H1 (cell line): ENCODE measurements around the gene MCF2L2. TPM values are rescaled to one million over a fixed set of nuclear protein-coding genes. Genes with fewer than 3 reads are reported as not detected.

Source experiments
- CTCF ChIA-PET: fragments of 300-600 bp; sonication (Branson Sonifier 250); formaldehyde crosslinking; loops from one replicate; lab custom pipeline; 2021; ENCODE audit not compliant: partially characterized antibody; lab: Charles Lee
- POLR2A ChIA-PET: fragments of 300-600 bp; sonication (Branson Sonifier 250); formaldehyde crosslinking; loops from one replicate; lab custom pipeline; 2021; ENCODE audit warnings: inconsistent platforms; ENCODE audit not compliant: partially characterized antibody; lab: Charles Lee
- DNase-seq, 2 experiments: peaks; one replicate each; pipeline versions ENCODE4 v3.0.0 to v3.0.0-alpha.2; 2010 to 2022; ENCODE audit warnings: low spot score in 2 of 2, low read depth in 1 of 2, mixed read lengths in 1 of 2
- FAIRE-seq: peaks from 2 replicates; lab custom pipeline; 2011; peaks lifted over from hg19 to GRCh38; lab: Jason Lieb, UNC
- H2AFZ ChIP-seq: 2 replicates; pipeline ENCODE4 v1.8.1; 2012; ENCODE audit warnings: low read length, inconsistent platforms
- H2AK5ac ChIP-seq: 2 replicates; pipeline ENCODE4 v1.6.1; 2013; ENCODE audit warnings: low read depth, low read length
- H2BK120ac ChIP-seq: replicated peaks from 2 replicates; pipeline ENCODE3; 2013; ENCODE audit warnings: low read depth, low read length, inconsistent platforms
- H2BK12ac ChIP-seq: 2 replicates; pipeline ENCODE4 v1.6.1; 2013; ENCODE audit warnings: low read depth, low read length
- H2BK15ac ChIP-seq: 2 replicates; pipeline ENCODE4 v1.6.1; 2013; ENCODE audit warnings: low read length
- H2BK20ac ChIP-seq: 2 replicates; pipeline ENCODE4 v1.6.1; 2013; ENCODE audit warnings: low read length
- H2BK5ac ChIP-seq: 2 replicates; pipeline ENCODE4 v1.6.1; 2013; ENCODE audit warnings: low read depth, low read length
- H3K14ac ChIP-seq: 2 replicates; pipeline ENCODE4 v1.6.1; 2013; ENCODE audit warnings: inconsistent platforms; ENCODE audit not compliant: insufficient read length
- H3K18ac ChIP-seq: 2 replicates; pipeline ENCODE4 v1.6.1; 2013; ENCODE audit warnings: low read length; ENCODE audit errors: extremely low read depth
- H3K23ac ChIP-seq: 2 replicates; pipeline ENCODE4 v1.6.1; 2013; ENCODE audit warnings: inconsistent platforms; ENCODE audit not compliant: insufficient read length
- H3K23me2 ChIP-seq: 2 replicates; pipeline ENCODE4 v1.6.1; 2013; ENCODE audit warnings: low read depth, low read length
- H3K27ac ChIP-seq: 2 replicates; pipeline ENCODE4 v1.6.1; 2011; ENCODE audit warnings: low read depth, low read length, inconsistent platforms
- H3K27me3 ChIP-seq, 4 experiments: replicated peaks in 1 of 4; 1 replicate in 1 of 4; 2 replicates in 3 of 4; pipeline versions ENCODE4 v1.6.1 to v1.8.1; 2011 to 2013; ENCODE audit warnings: low read length in 3 of 4, mild to moderate bottlenecking in 3 of 4, inconsistent platforms in 2 of 4, mixed read lengths in 2 of 4, moderate library complexity in 1 of 4; ENCODE audit not compliant: control insufficient read depth in 3 of 4, insufficient read depth in 3 of 4; ENCODE audit errors: extremely low read depth in 1 of 4
- H3K36me3 ChIP-seq, 4 experiments: 2 replicates each; pipeline versions ENCODE4 v1.6.1 to v1.8.1; 2011 to 2013; ENCODE audit warnings: mild to moderate bottlenecking in 4 of 4, low read length in 3 of 4, moderate library complexity in 2 of 4, control low read depth in 1 of 4, inconsistent platforms in 1 of 4; ENCODE audit not compliant: insufficient read depth in 4 of 4, control insufficient read depth in 2 of 4
- H3K4ac ChIP-seq: replicated peaks from 2 replicates; pipeline ENCODE3; 2013; ENCODE audit warnings: low read length, low read depth, mixed read lengths, inconsistent platforms; ENCODE audit not compliant: insufficient read length
- H3K4me1 ChIP-seq, 4 experiments: replicated peaks in 1 of 4; 1 replicate in 1 of 4; 2 replicates in 3 of 4; pipeline versions ENCODE4 v1.6.1 to v1.8.1; 2011 to 2013; ENCODE audit warnings: low read length in 3 of 4, inconsistent platforms in 2 of 4, mixed read lengths in 1 of 4; ENCODE audit not compliant: insufficient read depth in 4 of 4, control insufficient read depth in 3 of 4
- H3K4me2 ChIP-seq, 2 experiments: 2 replicates each; pipeline versions ENCODE4 v1.6.1 to v1.8.1; 2011 to 2013; ENCODE audit warnings: low read depth in 2 of 2, low read length in 2 of 2, control low read depth in 1 of 2, inconsistent platforms in 1 of 2, mild to moderate bottlenecking in 1 of 2; ENCODE audit not compliant: insufficient read depth in 1 of 2
- H3K4me3 ChIP-seq, 4 experiments: fragments of 200-600, 300-600 bp in 1 of 4; sonication (generic), shearing (Covaris generic), sonication (Bioruptor Twin) in 1 of 4; 2 replicates each; pipeline versions ENCODE4 v1.5.1 to v1.8.1; 2011 to 2016; ENCODE audit warnings: low read length in 4 of 4, low read depth in 3 of 4, control low read depth in 2 of 4, inconsistent platforms in 2 of 4, mild to moderate bottlenecking in 2 of 4, mixed read lengths in 1 of 4, moderate library complexity in 1 of 4; ENCODE audit not compliant: insufficient read depth in 2 of 4; ENCODE audit errors: extremely low read depth in 1 of 4
- H3K56ac ChIP-seq: replicated peaks from 2 replicates; pipeline ENCODE3; 2013; ENCODE audit warnings: low read depth, mild to moderate bottlenecking, mixed read lengths, low read length, inconsistent platforms; ENCODE audit not compliant: insufficient read length
- H3K79me1 ChIP-seq: 2 replicates; pipeline ENCODE4 v1.6.1; 2013; ENCODE audit warnings: low read depth, low read length, control low read depth
- H3K79me2 ChIP-seq, 2 experiments: 2 replicates each; pipeline versions ENCODE4 v1.6.1 to v1.8.1; 2012 to 2013; ENCODE audit warnings: low read length in 2 of 2, mild to moderate bottlenecking in 2 of 2, inconsistent platforms in 1 of 2; ENCODE audit not compliant: insufficient read depth in 2 of 2, control insufficient read depth in 1 of 2
- H3K9ac ChIP-seq, 4 experiments: replicated peaks in 1 of 4; 1 replicate in 1 of 4; 2 replicates in 3 of 4; pipeline versions ENCODE4 v1.6.1 to v1.8.1; 2011 to 2013; ENCODE audit warnings: low read depth in 3 of 4, low read length in 3 of 4, control low read depth in 2 of 4, mild to moderate bottlenecking in 2 of 4, moderate library complexity in 2 of 4, inconsistent platforms in 1 of 4; ENCODE audit errors: extremely low read depth in 1 of 4
- H3K9me3 ChIP-seq, 2 experiments: 2 replicates each; pipeline versions ENCODE4 v1.6.1 to v1.8.1; 2012 to 2013; ENCODE audit warnings: mild to moderate bottlenecking in 2 of 2, moderate library complexity in 2 of 2, control low read depth in 1 of 2, inconsistent platforms in 1 of 2, low read depth in 1 of 2, low read length in 1 of 2, mixed read lengths in 1 of 2; ENCODE audit not compliant: insufficient read depth in 2 of 2
- H4K20me1 ChIP-seq, 2 experiments: replicated peaks in 1 of 2; 2 replicates each; pipeline versions ENCODE3 to v1.8.1; 2011 to 2013; ENCODE audit warnings: inconsistent platforms in 2 of 2, low read length in 2 of 2, mild to moderate bottlenecking in 1 of 2; ENCODE audit not compliant: insufficient read depth in 2 of 2, control insufficient read depth in 1 of 2
- H4K5ac ChIP-seq: 2 replicates; pipeline ENCODE4 v1.6.1; 2013; ENCODE audit warnings: low read length, low read depth, mixed read lengths, inconsistent platforms; ENCODE audit not compliant: insufficient read length
- H4K8ac ChIP-seq: 2 replicates; pipeline ENCODE4 v1.8.0; 2013; ENCODE audit warnings: mild to moderate bottlenecking, moderate library complexity, low read length, inconsistent platforms; ENCODE audit not compliant: insufficient read depth; ENCODE audit errors: extremely low read depth
- H4K91ac ChIP-seq: replicated peaks from 2 replicates; pipeline ENCODE3; 2013; ENCODE audit warnings: low read length, mixed read lengths, inconsistent platforms; ENCODE audit not compliant: insufficient read length
- BRCA1 ChIP-seq: IDR thresholded peaks from 2 replicates; pipeline ENCODE4 v1.6.1; 2012; ENCODE audit warnings: low read depth, low read length, improper control_type of control experiment
- EGR1 ChIP-seq: IDR thresholded peaks from 2 replicates; pipeline ENCODE4 v1.6.1; 2011; ENCODE audit warnings: low read depth, low read length, borderline replicate concordance
- FOSL1 ChIP-seq: IDR thresholded peaks from 2 replicates; pipeline ENCODE4 v1.6.1; 2011; ENCODE audit warnings: mild to moderate bottlenecking, low read depth, low read length, moderate library complexity; ENCODE audit not compliant: insufficient read depth
- GTF2F1 ChIP-seq: IDR thresholded peaks from 2 replicates; pipeline ENCODE4 v1.6.1; 2012; ENCODE audit warnings: low read depth, low read length, improper control_type of control experiment, borderline replicate concordance
- HDAC6 ChIP-seq: IDR thresholded peaks from one replicate; pipeline ENCODE4 v1.7.1; 2012; ENCODE audit warnings: low read depth, mild to moderate bottlenecking, inconsistent platforms, low read length, moderate library complexity
- JUN ChIP-seq: IDR thresholded peaks from 2 replicates; pipeline ENCODE4 v1.6.1; 2011; ENCODE audit warnings: low read depth, mild to moderate bottlenecking, improper control_type of control experiment, low read length
- NRF1 ChIP-seq: IDR thresholded peaks from 2 replicates; pipeline ENCODE4 v1.6.1; 2011; ENCODE audit warnings: mild to moderate bottlenecking, low read depth, low read length, improper control_type of control experiment
- PHF8 ChIP-seq: fragments of 200-600 bp; sonication (generic); conservative IDR thresholded peaks from 2 replicates; pipeline ENCODE4 v1.7.1; 2012; ENCODE audit warnings: low read depth, mild to moderate bottlenecking, inconsistent platforms, low read length, moderate library complexity
- POLR2A ChIP-seq, 2 experiments: IDR thresholded peaks; 1 replicate in 1 of 2; 2 replicates in 1 of 2; pipeline ENCODE4 v1.6.1; 2011; ENCODE audit warnings: low read depth in 2 of 2, low read length in 2 of 2, mild to moderate bottlenecking in 2 of 2; ENCODE audit errors: control extremely low read depth in 1 of 2
- RBBP5 ChIP-seq: IDR thresholded peaks from 2 replicates; pipeline ENCODE4 v1.7.1; 2012; ENCODE audit warnings: low read depth, mild to moderate bottlenecking, inconsistent platforms, low read length, moderate library complexity, borderline replicate concordance
- TAF1 ChIP-seq: IDR thresholded peaks from 2 replicates; pipeline ENCODE4 v1.6.1; 2011; ENCODE audit warnings: mild to moderate bottlenecking, low read depth, low read length
- TAF7 ChIP-seq: optimal IDR thresholded peaks from 2 replicates; pipeline ENCODE3; 2011; ENCODE audit warnings: low read depth, mild to moderate bottlenecking, inconsistent platforms, low read length, moderate library complexity, borderline replicate concordance
- WGBS, 2 experiments: shearing (Covaris generic) in 1 of 2; methylation state at CpG; one replicate each; pipeline versions ENCODE4 v1.1.6 to v1.1.7; 2013 to 2015; ENCODE audit warnings: low lambda C conversion rate in 2 of 2, mixed read lengths in 2 of 2, inconsistent platforms in 1 of 2, low coverage in 1 of 2, missing lambda C conversion rate in 1 of 2; ENCODE audit not compliant: insufficient replicate concordance in 2 of 2, insufficient coverage in 1 of 2, insufficient read length in 1 of 2; ENCODE audit errors: extremely low coverage in 1 of 2, missing lambda C conversion rate in 1 of 2; 5-methylcytosine and 5-hydroxymethylcytosine counted together
- polyA plus RNA-seq, 7 experiments: library from polyadenylated mRNA; depleted of rRNA in 3 of 7; stranded (reverse) in 5 of 7; unstranded in 2 of 7; fragments of >200 nt in 5 of 7; fragments of 200-250 nt in 2 of 7; gene quantifications; 1 replicate in 5 of 7; 2 replicates in 1 of 7; 4 replicates in 1 of 7; pipeline versions ENCODE4 v1.2.1 to v1.2.3, GENCODE V29; 2011 to 2013; ENCODE audit warnings: missing spikeins in 2 of 7, mixed read lengths in 2 of 7
- total RNA-seq: library from RNA; stranded (reverse); fragmentation: NEBNext Ultra II Directional; extraction: Animal tissue kit (Norgen Biotek cat#: 25700); gene quantifications from 2 replicates; pipeline ENCODE4 v1.2.1, GENCODE V29; 2021
- TF ChIP-seq, protein P1 (sequence below), 3 experiments: IDR thresholded peaks; 1 replicate in 2 of 3; 2 replicates in 1 of 3; pipeline versions ENCODE4 v1.5.1 to v1.6.1; 2011; ENCODE audit warnings: low read length in 3 of 3, mild to moderate bottlenecking in 3 of 3, inconsistent platforms in 2 of 3, low read depth in 1 of 3, moderate library complexity in 1 of 3; ENCODE audit not compliant: insufficient read depth in 1 of 3; ENCODE audit errors: control extremely low read depth in 1 of 3

MCF2L2 gene
- total and polyA plus RNA-seq, 2 of the 8 experiments (the other 6 are each of a cell fraction or from before 2014, with no cell fraction given), result 4.1 to 13.7 TPM

- Histone ChIP-seq H3K4me1 (peaks cover 0 to 3% (median 3%) of the 10 kb centered on the region in 4 experiments; a peak in 3 of 7 replicates), H2BK5ac (no peak overlapping the region), H3K9ac (no peak overlapping the region), H4K8ac (no peak overlapping the region), H3K14ac (no peak overlapping the region), H3K4ac (no peak overlapping the region), H3K27me3 (no peaks in the 10 kb centered on the region), H2AK5ac (no peak overlapping the region), H2BK15ac (no peak overlapping the region), H3K18ac (no peak overlapping the region), H2BK20ac (no peak overlapping the region), H2AFZ (no peak overlapping the region), H2BK120ac (no peak overlapping the region), H3K23ac (no peak overlapping the region), H3K79me1 (peaks cover 2% of the 10 kb centered on the region; the same call in 1 of the 2 replicates), H2BK12ac (no peak overlapping the region), H3K4me2 (no peak overlapping the region), H3K9me3 (no peaks in the 10 kb centered on the region), H4K91ac (no peak overlapping the region), H3K4me3 (no peak overlapping the region), H3K27ac (no peak overlapping the region), H3K23me2 (no peaks in the 10 kb centered on the region), H4K20me1 (no peaks in the 10 kb centered on the region), H3K36me3 (peaks cover 0 to 1% (median 0%) of the 10 kb centered on the region in 4 experiments; a peak in 1 of 8 replicates), H4K5ac (no peak overlapping the region), H3K56ac (no peak overlapping the region), H3K79me2 (no peaks in the 10 kb centered on the region)
- CTCF ChIA-PET, result no interaction called here
- POLR2A ChIA-PET, result no interaction called here
- FAIRE-seq (no peak), DNase-seq (no peak)
- WGBS, 2 experiments, result 96% methylated on average over 4 of the region's 4 CpGs; no CpG with 5 or more reads in 1 of the 2 experiments
- no peak for TF ChIP-seq PHF8
- no peak for TF ChIP-seq TAF1
- TF ChIP-seq RBBP5, result no peak
- no peak for TF ChIP-seq POLR2A (IDR thresholded peaks at IDR 0.05; ENCODE audit: control extremely low read depth in 1 of 2, low read depth in 2 of 2, low read length in 2 of 2)
- no peak for TF ChIP-seq TAF7
- TF ChIP-seq JUN, result no peak
- no peak for TF ChIP-seq NRF1
- TF ChIP-seq EGR1, result no peak
- no peak for TF ChIP-seq FOSL1
- TF ChIP-seq, protein P1, sequence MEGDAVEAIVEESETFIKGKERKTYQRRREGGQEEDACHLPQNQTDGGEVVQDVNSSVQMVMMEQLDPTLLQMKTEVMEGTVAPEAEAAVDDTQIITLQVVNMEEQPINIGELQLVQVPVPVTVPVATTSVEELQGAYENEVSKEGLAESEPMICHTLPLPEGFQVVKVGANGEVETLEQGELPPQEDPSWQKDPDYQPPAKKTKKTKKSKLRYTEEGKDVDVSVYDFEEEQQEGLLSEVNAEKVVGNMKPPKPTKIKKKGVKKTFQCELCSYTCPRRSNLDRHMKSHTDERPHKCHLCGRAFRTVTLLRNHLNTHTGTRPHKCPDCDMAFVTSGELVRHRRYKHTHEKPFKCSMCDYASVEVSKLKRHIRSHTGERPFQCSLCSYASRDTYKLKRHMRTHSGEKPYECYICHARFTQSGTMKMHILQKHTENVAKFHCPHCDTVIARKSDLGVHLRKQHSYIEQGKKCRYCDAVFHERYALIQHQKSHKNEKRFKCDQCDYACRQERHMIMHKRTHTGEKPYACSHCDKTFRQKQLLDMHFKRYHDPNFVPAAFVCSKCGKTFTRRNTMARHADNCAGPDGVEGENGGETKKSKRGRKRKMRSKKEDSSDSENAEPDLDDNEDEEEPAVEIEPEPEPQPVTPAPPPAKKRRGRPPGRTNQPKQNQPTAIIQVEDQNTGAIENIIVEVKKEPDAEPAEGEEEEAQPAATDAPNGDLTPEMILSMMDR (IDR thresholded peaks at IDR 0.05; ENCODE audit: control extremely low read depth in 1 of 3, insufficient read depth in 1 of 3, low read depth in 1 of 3, low read length in 3 of 3), result no peak
- TF ChIP-seq GTF2F1, result no peak
- TF ChIP-seq BRCA1, result no peak
- no peak for TF ChIP-seq HDAC6
Measured at GRCh38 chr3:183393625-183394024, 34.8 kb downstream of the MCF2L2 start.
